GM12892 (cell line): ENCODE results near the gene BCL11B.

Source experiments
- POLR2A ChIP-seq: IDR thresholded peaks from 2 replicates; pipeline ENCODE4 v1.6.1; 2011; ENCODE audit warnings: low read depth, low read length, control low read depth
- POLR2AphosphoS5 ChIP-seq: IDR thresholded peaks from 2 replicates; pipeline ENCODE4 v1.6.1; 2011; ENCODE audit warnings: low read depth, low read length, control low read depth
- TAF1 ChIP-seq: IDR thresholded peaks from 2 replicates; pipeline ENCODE4 v1.6.1; 2011; ENCODE audit warnings: low read depth, mild to moderate bottlenecking, control low read depth, low read length, borderline replicate concordance

DNA sequence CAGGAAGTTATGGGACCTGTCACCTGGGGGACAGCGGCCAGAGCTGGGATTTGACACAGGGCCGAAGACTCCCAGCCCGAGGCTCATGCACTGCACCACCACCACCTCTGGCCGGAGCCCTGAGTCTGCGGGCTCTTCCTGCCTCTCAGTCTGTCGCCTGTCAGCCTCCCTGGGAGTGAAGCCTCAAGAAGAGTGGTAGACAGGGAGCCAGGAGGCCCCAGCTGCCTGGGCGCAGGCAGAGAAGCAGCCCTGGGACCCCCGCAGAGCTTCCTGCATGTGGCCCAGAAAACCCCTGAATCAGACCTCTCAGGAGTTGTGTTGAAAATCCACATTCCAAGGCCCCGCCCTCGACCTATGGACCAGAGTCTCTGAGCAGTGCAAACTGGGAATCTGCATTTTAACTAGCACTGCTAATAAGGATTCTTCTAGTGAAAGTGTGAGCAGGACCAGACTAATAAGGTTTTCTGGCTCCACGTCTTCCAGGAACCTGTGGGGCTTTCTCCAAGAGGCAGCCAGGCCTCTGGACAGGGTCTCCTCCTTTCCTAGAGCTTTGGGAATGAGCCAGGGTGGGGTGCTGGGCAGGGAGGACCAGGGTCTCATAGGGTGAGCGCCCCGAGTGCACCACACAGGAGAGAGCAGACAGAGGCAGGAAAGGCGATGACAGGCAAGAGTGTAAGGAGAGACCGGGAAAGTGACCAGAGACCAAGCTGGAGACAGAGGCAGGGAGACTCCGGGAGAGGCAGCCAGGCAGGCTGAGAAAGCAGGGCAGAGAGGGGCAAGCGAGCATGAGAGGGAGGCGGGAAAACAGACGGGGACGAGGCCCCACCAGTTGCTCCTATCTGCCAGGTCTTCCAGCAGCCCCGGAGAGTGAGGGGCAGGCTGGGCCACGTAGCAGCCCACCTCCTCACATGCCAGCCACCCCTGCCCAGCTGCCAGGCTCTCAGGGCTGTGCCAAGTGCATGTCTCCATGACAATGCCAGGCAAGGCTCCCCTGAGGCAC, 112.4 kb downstream of the BCL11B start:
- TF ChIP-seq POLR2A (no peak), POLR2AphosphoS5 (no peak), TAF1 (no peak)
